Body of pancreas (tissue), 4 donors: Measurements from ENCODE around the gene ACER3.

ENCODE experiments used
- POLR2A ChIP-seq, 3 donors: fragments of 450-650 bp; IDR thresholded peaks; one replicate each; pipeline ENCODE4 v1.6.1; 2016; ENCODE audit warnings: antibody characterized with exemption in 3 of 3, mild to moderate bottlenecking in 2 of 3
- TF ChIP-seq, protein P1 (sequence below), 7 experiments: fragments of 450-650 bp in 4 of 7; fragments of 200-600 bp in 3 of 7; sonication (generic) in 3 of 7; IDR thresholded peaks; one replicate each; pipeline ENCODE4 v1.5.1; 2016 to 2019; ENCODE audit warnings: antibody characterized with exemption in 7 of 7

DNA sequence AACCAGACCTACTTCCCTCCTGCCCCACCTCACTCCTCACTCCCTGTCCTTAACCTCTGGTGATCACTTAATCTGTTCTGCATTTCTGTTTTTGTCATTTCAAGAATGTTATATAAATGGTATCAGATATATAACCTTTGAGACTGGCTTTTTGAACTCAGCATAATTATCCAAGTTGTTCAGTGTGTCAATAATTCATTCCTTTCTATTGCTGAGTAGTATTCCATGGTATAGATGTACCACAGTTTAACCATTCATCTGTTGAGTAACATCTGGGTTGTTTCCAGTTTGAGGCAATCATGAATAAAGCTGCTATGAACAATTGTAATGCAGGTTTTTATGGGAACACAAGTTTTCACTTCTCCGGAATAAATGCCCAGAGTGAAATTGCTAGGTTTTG, 138.9 kb downstream of the ACER3 start:
- no peak for TF ChIP-seq POLR2A (IDR thresholded peaks at IDR 0.05)
- TF ChIP-seq, protein P1, sequence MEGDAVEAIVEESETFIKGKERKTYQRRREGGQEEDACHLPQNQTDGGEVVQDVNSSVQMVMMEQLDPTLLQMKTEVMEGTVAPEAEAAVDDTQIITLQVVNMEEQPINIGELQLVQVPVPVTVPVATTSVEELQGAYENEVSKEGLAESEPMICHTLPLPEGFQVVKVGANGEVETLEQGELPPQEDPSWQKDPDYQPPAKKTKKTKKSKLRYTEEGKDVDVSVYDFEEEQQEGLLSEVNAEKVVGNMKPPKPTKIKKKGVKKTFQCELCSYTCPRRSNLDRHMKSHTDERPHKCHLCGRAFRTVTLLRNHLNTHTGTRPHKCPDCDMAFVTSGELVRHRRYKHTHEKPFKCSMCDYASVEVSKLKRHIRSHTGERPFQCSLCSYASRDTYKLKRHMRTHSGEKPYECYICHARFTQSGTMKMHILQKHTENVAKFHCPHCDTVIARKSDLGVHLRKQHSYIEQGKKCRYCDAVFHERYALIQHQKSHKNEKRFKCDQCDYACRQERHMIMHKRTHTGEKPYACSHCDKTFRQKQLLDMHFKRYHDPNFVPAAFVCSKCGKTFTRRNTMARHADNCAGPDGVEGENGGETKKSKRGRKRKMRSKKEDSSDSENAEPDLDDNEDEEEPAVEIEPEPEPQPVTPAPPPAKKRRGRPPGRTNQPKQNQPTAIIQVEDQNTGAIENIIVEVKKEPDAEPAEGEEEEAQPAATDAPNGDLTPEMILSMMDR (IDR thresholded peaks at IDR 0.05) = no peak
